ENCODE data around the gene CCDC157. TPM values are rescaled to one million over a fixed set of nuclear protein-coding genes. Genes with fewer than 3 reads are reported as not detected.

The CCDC157 gene
- total RNA-seq, 1 donor from 2014 or later: 2.9 TPM

- ChIA-PET POLR2A (interaction anchor here (1.0 to 1.4 kb wide), 2 partner anchors 52 to 83 kb away, joined by 3 read pairs; partner anchors contain the start of gene CASTOR1), CTCF (interaction anchor here (2.1 kb wide), 1 partner anchor 53 kb away, joined by 10 read pairs; no protein-coding TSS in a partner anchor)
- H3K27ac Mint-ChIP-seq: no peak overlapping the region
These were observed 15.7 kb upstream of the CCDC157 start for GRCh38 chr22:30340911-30341685.

GRCh38 chr22:30344447-30345200, 12.2 kb upstream of the CCDC157 start:
- Mint-ChIP-seq H3K4me1 (peaks cover 18% of the 10 kb centered on the region), H3K36me3 (ENCODE audit: low read depth) (peaks cover 90% of the 10 kb centered on the region), H3K9me3 (no peaks in the 10 kb centered on the region), H3K27me3 (no peaks in the 10 kb centered on the region), H3K4me3 (no peak overlapping the region), H3K27ac (no peak overlapping the region)
- ATAC-seq (ENCODE audit: low read depth) (no peak), DNase-seq (no peak)
- CTCF ChIA-PET: no interaction called here
- no peak for TF ChIP-seq CTCF (IDR thresholded peaks at IDR 0.05)
- POLR2A ChIA-PET: no interaction called here
- intact Hi-C loops (cut with micrococcal nuclease): no loop called here

More at GRCh38 chr22:30340911-30341685, 15.7 kb upstream of the CCDC157 start:
- no peak for TF ChIP-seq CTCF (IDR thresholded peaks at IDR 0.05)
- intact Hi-C loops (cut with micrococcal nuclease): no loop called here
- no peak overlapping the region for H3K4me3 Mint-ChIP-seq
- ATAC-seq (ENCODE audit: low read depth) (no peak), DNase-seq (no peak)
- no peaks in the 10 kb centered on the region for H3K4me1 Mint-ChIP-seq
- no peaks in the 10 kb centered on the region for H3K27me3 Mint-ChIP-seq
- peaks cover 99% of the 10 kb centered on the region for H3K36me3 Mint-ChIP-seq (ENCODE audit: low read depth)
- H3K9me3 Mint-ChIP-seq: no peaks in the 10 kb centered on the region

- ChIA-PET CTCF (no interaction called here), POLR2A (interaction anchor here (1.6 kb wide), 1 partner anchor 20 kb away, joined by 5 read pairs; the partner anchor contains the start of gene TBC1D10A)
- ATAC-seq (ENCODE audit: low read depth) (no peak), DNase-seq (no peak)
- Mint-ChIP-seq H3K9me3 (no peaks in the 10 kb centered on the region), H3K27me3 (no peaks in the 10 kb centered on the region), H3K4me3 (no peak overlapping the region), H3K36me3 (ENCODE audit: low read depth) (peaks cover 89% of the 10 kb centered on the region), H3K4me1 (peaks cover 34% of the 10 kb centered on the region), H3K27ac (peak overlapping the region; percentile 42)
- no peak for TF ChIP-seq CTCF (IDR thresholded peaks at IDR 0.05)
- intact Hi-C loops (cut with micrococcal nuclease): no loop called here
These were observed 9.4 kb upstream of the CCDC157 start for GRCh38 chr22:30347255-30347892.

GRCh38 chr22:30348404-30348803, 8.4 kb upstream of the CCDC157 start:
- no peaks in the 10 kb centered on the region for H3K27me3 Mint-ChIP-seq
- H3K9me3 Mint-ChIP-seq: no peaks in the 10 kb centered on the region
- intact Hi-C loops (cut with micrococcal nuclease): no loop called here
- H3K4me3 Mint-ChIP-seq: no peak overlapping the region
- H3K27ac Mint-ChIP-seq: peak overlapping the region; percentile 53
- peaks cover 36% of the 10 kb centered on the region for H3K4me1 Mint-ChIP-seq
- TF ChIP-seq CTCF (IDR thresholded peaks at IDR 0.05): no peak
- DNase-seq: no peak
- no peak for ATAC-seq (ENCODE audit: low read depth)
- H3K36me3 Mint-ChIP-seq (ENCODE audit: low read depth): peaks cover 86% of the 10 kb centered on the region
- POLR2A ChIA-PET: no interaction called here
- CTCF ChIA-PET: interaction anchor here (2.4 kb wide), 1 partner anchor 61 kb away, joined by 12 read pairs; no protein-coding TSS in a partner anchor
